GM06990 (cell line): ENCODE data around the gene DIAPH2.

ENCODE experiments used
- DNase-seq: peaks from one replicate; pipeline ENCODE4 v3.0.0-alpha.2; 2011; ENCODE audit not compliant: insufficient read length; ENCODE audit errors: extremely low read depth
- H3K27me3 ChIP-seq: replicated peaks from 2 replicates; pipeline ENCODE4 v1.6.0; 2011; ENCODE audit warnings: low read length; ENCODE audit not compliant: control insufficient read depth, insufficient read depth
- H3K36me3 ChIP-seq: 2 replicates; pipeline ENCODE4 v1.5.1; 2011; ENCODE audit warnings: low read length; ENCODE audit not compliant: control insufficient read depth, insufficient read depth
- H3K4me3 ChIP-seq: replicated peaks from 2 replicates; pipeline ENCODE4 v1.5.1; 2011; ENCODE audit warnings: low read depth, mild to moderate bottlenecking, control low read depth, low read length
- TF ChIP-seq, protein P1 (sequence below): IDR thresholded peaks from 2 replicates; pipeline ENCODE4 v1.5.1; 2011; ENCODE audit warnings: low read length, control low read depth, mild to moderate bottlenecking, inconsistent platforms; ENCODE audit not compliant: insufficient read depth, poor library complexity, severe bottlenecking

The DIAPH2 gene

DNA sequence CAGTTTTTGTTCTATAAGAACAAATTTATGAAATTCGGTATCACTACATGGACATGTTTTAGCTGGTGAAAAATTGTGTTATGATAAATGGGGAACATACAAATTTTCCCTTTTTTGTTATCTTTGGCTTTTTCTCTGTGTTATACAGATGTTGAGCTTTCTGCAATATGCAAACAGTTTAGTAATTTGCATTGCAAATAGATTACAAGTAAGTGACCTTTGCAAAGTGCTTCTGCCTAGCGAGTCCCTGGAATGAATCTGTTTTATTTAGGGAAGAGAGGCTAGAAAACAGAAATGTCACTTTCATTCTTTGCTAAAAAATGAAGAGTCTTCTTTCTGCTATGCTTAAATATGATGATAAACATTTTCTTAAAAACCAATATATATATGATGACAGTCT lies 660.1 kb downstream of the DIAPH2 start:
- no peaks in the 10 kb centered on the region for H3K27me3 ChIP-seq
- H3K4me3 ChIP-seq = no peak overlapping the region

DNA sequence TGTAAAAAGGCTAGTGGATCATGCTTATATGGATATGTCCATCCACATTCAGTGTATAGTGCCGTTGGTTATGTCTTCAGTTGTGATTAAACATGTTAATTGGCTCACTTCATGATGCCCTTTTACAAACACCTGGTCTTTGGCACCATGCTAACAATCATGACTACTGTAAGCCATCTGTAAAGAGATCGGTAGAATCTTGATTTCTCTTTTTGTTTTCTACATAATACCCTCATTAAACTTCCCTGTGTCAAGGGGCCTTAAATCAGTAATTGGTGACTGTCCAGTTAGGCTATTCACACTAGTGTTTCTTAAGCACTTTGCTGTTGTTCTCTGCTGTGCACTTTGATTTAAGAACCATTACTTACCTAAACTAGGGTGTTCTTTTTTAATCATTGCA lies 674.3 kb downstream of the DIAPH2 start:
- TF ChIP-seq, protein P1, sequence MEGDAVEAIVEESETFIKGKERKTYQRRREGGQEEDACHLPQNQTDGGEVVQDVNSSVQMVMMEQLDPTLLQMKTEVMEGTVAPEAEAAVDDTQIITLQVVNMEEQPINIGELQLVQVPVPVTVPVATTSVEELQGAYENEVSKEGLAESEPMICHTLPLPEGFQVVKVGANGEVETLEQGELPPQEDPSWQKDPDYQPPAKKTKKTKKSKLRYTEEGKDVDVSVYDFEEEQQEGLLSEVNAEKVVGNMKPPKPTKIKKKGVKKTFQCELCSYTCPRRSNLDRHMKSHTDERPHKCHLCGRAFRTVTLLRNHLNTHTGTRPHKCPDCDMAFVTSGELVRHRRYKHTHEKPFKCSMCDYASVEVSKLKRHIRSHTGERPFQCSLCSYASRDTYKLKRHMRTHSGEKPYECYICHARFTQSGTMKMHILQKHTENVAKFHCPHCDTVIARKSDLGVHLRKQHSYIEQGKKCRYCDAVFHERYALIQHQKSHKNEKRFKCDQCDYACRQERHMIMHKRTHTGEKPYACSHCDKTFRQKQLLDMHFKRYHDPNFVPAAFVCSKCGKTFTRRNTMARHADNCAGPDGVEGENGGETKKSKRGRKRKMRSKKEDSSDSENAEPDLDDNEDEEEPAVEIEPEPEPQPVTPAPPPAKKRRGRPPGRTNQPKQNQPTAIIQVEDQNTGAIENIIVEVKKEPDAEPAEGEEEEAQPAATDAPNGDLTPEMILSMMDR = no peak
- no peak overlapping the region for H3K4me3 ChIP-seq
- no peaks in the 10 kb centered on the region for H3K36me3 ChIP-seq
- H3K27me3 ChIP-seq = no peaks in the 10 kb centered on the region
- no peak for DNase-seq

More for the DNA sequence above, 660.1 kb downstream of the DIAPH2 start:
- TF ChIP-seq, protein P1 = no peak
- H3K36me3 ChIP-seq = no peaks in the 10 kb centered on the region
- no peak for DNase-seq

DNA sequence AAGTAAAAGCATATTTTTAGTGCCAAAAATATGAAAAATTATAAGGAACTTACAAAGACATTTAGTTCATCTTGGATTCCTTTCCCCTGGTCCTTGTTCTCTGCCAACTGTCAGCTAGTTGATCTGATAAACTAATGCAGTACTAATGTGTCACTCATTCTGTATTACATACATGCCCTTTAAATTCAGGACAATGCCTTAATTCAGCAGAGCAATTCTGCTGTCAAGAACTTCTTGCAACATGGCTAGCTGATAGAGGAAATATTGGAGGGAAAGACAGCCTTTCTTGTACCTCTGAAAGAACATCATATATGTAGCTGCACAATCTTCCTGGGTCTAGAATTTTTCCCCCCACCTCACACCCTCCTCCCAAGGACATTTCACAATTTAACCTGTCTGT lies 679.2 kb downstream of the DIAPH2 start:
- no peaks in the 10 kb centered on the region for H3K27me3 ChIP-seq
- DNase-seq = no peak
- TF ChIP-seq, protein P1 = no peak

DNA sequence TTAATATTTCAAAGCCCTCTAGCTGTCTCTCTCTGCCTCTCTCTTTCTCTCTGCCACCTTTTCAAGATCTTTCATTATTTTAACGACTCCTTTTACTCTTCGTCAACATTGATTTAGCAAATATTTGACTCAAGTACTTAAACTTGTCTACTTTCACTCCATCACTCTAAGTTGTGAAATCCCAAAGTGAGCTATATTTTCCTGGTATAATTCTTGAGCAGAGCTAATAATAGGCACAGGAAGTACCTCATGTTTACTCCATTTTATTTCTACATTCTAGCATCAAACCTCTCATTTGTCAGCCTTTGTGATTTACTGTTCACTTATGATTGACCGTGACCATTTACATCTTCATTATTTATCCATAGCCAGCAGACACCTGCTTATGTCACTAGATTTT lies 681.6 kb downstream of the DIAPH2 start:
- no peak for DNase-seq
- Histone ChIP-seq H3K27me3 (no peaks in the 10 kb centered on the region), H3K4me3 (no peak overlapping the region), H3K36me3 (no peaks in the 10 kb centered on the region)
- TF ChIP-seq, protein P1 = no peak

More for the DNA sequence above, 679.2 kb downstream of the DIAPH2 start:
- H3K4me3 ChIP-seq = no peak overlapping the region
- no peaks in the 10 kb centered on the region for H3K36me3 ChIP-seq

DNA sequence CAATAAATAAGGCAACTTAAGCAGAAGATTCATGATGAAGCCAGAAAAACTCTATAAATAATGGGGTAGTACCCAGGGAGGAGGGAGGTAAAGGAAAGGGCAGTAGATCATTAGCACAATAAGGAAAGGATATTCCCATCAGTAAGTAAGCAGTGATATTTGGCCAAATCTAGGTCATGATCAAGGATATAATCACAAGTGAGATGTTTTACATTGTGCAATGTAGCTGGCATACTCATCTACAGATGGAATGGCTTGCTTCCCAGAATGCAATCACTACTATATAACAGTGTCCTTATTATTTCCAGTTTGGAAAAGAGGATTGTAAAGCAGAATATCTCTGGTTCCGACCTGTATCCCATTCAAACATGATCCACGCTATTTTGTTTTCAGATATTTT lies 682.5 kb downstream of the DIAPH2 start:
- no peaks in the 10 kb centered on the region for H3K27me3 ChIP-seq
- DNase-seq = no peak
- TF ChIP-seq, protein P1 = no peak
- H3K36me3 ChIP-seq = no peaks in the 10 kb centered on the region
- H3K4me3 ChIP-seq = no peak overlapping the region

DNA sequence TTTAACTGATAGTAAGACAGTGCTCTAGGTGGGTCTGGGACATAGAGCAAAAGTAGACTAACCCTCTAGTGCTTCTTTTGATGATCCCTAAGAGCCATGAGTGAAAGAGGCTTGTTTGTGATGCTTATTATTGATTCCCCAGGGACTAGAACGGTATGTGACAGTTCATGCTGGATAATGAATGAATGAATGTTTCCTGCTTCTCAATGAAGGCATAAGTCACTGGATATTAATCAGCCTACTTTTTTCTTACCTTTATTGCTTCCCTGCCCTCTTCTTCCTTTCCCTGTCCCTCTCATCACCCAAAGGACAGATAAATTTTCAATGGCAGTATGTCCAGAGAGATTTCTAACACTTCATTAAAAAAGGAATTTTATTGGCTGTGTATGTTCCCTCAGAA lies 685.3 kb downstream of the DIAPH2 start:
- TF ChIP-seq, protein P1 = no peak
- DNase-seq = no peak
- Histone ChIP-seq H3K27me3 (no peaks in the 10 kb centered on the region), H3K36me3 (no peaks in the 10 kb centered on the region), H3K4me3 (no peak overlapping the region)
